ENCODE measurements around the gene AMER2.

Gene AMER2

DNA sequence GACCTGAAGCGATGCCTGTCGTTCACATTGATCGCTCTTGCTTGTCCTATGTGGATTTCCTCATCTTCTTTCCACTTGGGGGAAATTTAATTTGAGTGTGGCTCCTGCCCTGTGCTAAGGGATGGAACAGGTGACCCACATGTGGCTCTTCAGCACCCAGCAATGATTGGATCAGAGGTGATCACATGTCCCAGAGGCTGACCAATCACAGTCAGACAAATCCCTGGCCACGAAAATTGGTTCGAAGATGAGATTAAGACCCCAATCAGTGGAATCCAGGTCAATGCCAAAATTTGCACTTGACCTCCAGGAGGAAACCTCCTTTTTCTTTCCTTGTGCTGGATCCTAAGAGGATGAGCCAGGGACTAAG, 23.7 kb downstream of the AMER2 start:
- DNase-seq, result no peak

DNA sequence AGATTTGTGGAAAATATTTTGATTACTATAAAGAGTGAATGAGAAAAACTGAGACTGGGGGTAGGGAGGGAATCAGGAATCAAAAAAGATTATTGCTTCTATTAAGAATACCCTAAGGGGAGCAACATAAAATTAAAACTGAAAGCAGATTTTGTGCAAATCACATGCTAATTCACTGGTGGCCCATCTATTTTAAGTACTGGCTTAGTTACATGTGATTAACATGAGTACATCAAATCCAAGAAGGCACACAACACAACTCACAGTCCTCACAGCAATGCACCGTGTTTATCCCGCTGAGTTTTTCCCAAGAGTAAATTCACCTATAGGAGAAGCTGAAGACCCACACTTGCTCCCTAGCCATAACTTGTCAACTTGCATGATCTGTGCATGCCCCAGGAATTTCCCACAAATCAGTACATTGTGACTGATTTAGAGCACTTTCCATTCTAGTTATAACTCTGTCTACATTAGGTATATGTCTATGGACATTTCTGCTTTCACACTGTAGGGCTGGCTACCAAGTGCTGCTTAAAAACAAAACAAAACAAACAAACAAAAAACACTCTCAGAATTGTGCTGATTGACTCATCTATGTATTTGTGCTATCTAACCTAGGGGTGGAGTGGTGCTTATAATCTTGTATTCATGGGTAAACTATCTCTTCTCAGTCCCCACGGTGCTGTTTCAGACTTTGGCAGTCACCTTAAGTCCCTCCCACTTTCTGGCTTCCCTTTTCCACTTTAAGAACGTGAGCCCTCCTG, 24.3 kb downstream of the AMER2 start:
- DNase-seq, result no peak

DNA sequence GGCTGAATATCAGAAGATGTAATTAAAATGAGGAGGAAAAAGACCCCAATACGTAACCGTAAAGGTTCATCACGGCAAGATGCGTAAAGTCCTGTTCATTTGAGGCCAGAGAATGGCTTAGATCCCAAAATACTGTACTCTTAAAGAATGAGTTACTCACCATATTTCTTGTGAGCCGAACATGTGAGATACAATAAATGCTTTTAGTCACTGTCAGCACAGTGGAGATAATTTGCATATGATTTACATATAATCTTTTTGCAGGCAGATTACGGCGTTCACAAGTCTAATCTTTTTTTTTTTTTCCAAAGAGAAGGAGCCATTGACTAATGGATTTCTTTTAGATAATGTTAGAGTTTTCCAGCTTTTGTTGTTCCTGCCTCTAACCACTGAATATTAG, 28.4 kb downstream of the AMER2 start:
- no peak for DNase-seq

DNA sequence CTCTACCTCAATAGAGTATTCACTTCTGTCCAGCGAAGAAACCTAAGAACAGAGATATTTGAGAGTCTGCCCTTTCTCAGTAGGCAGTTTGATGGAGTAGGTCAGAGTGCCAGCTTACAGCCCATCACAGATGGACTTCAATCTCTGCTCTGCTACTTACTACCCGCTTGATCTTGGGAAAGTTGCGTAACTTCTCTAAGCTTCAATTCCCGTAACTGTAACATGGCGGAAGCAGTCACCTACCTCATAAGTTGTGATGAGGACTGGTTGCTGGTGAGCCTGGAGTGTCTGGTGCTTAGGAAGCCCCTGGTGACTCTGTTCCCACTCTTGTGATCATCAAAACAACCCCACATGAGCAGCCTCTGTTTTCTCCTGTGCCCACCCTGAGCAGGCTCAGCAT, 31.0 kb downstream of the AMER2 start:
- DNase-seq, result no peak

DNA sequence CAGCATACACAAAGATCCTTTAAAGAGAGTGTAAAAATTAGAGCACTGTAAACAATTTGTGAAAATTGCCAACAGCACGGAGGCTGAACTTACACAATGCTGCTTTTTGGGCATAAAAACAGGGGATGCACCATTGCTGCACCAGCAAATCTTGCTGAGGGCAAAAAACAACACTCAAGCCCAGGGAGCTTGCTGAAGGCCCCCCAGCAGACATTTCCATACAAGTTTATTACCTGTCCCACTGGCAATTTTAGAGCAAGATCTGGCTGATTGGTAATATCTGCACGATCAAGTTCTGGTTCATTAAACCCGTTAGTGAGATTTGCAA, 34.3 kb downstream of the AMER2 start:
- no peak for DNase-seq

DNA sequence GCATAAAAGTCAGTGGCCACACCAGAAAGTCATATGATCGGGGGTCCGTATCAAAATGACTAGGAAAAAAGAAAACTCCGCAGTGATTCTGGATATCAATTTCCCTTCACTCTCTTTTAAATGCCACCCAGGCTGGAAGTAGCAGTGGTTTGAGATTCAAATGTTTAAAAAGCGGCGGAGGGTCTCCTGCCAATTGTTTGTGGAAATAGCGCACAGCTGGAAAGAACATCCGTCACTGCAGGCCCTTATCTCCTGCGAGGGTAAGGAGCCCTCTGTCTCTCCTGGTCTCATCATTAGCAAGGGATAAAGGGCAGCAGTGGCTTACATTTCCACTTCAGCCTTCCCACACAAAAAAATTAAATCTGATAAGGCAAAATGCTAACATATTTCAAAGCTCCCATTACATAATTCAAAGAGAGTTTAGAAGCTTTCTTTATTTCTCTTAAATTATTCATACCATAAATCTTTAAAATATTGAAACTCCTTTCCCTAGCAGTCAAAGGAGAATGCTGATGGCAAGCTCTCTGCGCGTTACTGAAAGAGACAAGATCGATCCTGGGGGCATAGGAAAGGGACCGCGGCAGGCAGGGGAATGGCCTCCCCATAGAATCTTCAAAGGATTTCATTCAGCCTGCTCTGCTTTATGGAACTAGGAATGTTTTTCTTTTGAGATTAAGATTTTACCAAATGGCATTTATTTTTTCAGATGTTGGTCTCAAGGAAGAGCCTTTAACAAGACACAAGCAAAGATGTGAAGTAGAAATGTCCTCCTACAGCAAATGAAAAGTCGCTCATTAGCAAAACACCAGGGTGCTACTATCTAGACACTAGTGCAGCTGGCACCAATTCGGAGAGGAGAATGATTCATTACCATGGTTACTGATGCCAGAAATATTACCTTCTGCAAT, 35.0 kb downstream of the AMER2 start:
- no peak for DNase-seq

DNA sequence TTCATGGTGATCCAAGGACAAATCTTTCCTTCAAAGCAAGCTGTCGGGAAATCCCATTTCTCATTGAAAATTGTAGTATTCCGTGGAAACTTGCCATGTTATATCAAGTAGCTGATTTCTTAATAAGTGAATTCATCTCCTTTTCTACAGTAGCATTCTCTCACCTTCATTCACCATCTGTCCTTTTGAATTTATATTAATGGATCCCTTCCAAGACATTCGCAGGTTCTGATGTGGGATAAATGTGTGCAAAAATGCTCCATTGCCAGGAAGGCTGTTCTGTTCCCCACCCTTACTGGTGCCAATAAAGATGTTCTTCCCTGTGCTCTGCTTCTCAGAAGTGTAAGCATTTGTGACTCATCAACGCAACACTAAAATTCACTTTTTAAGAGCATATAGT, 36.2 kb downstream of the AMER2 start:
- DNase-seq, result no peak

DNA sequence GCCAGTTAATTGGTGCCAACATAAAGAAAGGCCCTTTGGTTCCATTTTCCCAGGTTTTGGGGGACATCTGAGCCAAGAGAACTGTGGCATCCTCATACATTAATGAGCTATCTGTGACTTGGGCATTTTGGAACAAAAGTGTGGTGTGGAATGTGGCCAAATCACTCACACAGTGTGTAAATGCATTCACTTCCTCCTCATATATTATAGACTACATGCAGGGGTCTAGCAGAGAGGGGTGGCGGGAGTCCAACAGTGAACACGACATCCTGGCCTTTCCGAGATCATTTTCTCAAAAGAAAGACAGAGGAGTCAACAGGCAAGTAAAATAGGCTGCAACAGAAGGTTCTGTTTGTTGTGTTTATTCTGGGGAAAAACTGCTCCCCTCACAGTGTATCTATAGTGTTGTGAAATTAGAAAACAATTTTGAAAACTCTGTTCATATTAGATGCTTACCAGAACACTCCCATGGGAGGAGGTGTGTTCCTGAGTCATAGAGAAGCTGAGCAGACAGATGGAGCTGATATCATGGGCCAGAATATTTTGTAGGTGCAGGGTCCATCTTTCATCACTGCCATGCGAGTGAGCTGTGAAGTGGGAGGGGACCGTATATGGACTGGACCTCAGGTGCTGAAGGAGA, 39.2 kb downstream of the AMER2 start:
- DNase-seq, result no peak

DNA sequence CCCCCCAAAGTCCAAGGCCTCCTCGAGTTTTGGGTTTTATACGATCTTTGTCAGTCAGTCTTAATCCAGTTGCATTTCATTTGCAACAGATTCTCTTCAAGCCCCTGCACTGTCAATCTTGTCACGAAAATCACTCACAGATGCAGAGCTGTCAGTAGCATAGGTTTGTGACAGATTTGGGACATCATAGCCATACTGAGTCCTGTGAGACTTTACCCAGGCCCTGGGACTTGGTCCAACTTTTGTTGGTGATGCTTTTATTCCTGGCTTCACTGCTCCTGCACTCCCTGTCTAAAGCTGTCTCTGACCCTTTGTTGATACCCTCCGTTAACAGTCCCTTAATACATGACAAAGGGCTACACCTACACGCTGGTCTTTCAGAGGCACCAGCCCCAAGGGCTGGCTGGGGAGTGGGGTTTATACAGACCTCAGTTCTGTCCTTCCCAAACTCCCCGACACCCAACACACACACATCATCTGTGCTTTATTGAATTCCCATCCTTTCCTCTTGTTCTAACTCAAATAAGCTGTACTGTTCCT, 40.1 kb downstream of the AMER2 start:
- no peak for DNase-seq

DNA sequence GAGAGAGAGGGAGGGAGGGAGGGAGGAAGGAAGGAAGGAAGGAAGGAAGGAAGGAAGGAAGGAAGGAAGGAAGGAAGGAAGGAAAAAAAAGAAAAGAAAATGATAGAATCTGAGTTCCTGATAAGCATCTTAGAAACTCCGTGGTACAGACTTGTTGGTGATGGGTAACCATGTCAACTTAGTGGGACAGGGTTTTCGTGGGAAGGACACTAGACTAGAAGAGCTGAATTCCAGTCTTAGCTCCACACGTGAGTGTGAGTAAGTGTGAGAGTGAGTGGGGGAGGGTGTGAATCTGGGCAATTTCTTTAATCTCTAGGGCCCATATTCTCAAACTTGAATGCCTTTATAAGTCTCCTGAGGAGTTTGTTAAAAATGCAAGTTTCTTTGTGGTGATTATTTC, 41.1 kb downstream of the AMER2 start:
- DNase-seq, result no peak

DNA sequence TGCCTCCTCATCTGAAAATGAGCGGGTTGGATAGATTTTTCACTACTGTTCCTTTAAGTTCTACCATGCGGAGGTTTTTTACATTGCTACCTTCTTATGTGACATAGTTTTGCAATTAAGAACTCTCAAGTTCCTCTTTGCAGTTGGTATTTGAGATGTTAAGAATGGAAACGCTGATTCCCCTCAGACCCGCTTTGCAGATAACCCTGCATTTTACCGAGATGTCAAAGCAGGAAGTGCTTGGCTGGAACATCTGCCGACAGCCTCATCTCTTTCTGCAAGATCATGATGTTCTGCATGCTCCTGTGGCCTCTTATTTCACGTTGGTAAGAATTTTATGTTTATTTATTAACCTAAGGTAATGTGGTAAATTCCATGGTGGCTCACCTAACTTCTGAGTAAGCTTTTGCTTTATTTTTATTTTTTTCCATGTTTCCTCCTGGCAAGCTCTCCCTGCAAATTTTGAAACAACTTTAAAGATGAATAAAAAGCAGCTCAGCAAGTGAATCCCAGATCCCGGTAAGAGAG, 53.6 kb downstream of the AMER2 start:
- DNase-seq, result no peak

DNA sequence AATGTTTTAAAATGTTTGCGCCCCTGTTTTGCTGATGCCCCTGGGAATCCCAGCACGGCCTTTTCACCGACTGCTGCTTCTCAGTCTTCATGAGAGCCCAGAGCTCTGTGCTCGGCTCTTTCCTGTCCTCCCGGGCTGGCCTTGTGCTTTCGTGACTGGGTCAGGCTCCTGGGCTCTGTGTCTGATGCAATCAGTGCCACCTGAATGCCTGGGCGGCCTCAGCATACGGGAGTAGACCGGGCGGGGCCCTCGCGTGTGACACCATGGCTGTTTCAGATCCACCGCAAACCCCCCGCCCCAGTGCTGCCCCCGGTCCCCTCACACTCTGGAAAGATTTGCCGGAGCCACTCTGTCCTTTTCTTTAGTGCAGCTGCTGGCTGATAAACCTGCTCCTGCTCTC, 54.8 kb downstream of the AMER2 start:
- no peak for DNase-seq

DNA sequence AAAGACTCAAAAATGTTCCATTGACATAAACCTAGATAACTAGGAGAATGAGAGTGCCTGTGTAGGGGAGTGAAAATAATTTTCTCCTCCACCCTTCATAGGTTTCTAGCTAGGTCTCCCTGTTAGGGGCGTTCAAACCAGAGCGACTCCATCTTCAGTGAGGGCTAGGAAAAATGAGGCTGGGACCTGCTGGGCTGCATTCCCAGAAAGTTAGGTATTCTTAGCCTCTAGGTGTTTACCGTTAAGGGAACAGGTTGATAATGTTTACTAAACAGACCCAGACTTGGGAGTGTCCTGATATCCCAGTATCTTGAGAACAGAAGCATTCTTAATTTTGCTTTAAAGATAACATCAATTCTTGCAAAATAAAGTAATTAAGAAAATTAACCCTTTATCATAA, 56.0 kb downstream of the AMER2 start:
- no peak for DNase-seq

DNA sequence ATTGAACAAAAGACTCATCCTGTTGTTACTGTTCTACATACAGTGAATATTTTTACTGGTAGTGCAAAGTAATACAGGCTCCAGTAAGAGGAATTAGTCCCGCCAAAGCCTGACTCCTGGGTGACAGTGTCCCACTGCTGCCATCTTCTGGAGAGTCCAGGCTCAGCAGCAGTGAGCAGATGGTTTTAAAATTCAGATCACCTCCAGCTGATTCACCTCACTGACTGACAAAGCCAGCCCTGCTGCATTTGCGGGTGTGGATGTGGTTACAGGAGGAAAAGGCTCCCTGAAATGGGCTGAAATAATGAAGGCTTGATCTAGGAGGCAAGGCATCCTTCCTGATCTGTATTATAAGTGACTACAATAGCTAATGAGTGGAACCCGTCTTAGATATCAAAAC, 57.9 kb downstream of the AMER2 start:
- DNase-seq, result peak; percentile 89

DNA sequence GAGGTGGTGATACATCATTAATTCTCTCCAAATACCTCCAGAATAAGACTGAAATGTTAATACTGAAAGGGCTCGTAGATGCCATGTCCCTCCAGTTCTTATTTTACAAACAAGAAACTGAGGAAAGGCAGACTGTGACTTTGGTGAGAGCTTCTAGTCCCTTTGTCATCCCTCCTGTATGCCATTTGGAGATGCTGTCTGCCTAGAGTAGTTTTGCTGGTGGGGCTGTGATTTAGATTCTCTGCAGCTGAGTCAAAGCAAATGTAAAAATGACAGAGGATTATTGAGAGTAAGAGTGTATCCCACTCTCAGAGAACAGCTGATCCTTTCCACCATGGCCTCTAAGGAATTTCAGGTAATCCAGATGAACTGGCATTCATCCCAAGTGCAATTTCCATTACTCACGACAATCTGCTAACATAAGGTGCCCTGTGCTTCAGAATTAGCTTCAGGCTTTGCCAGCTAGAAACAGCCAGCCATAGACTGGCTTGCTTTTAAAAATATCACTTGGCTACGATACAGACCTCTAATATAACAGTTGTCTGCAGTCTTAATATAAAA, 59.3 kb downstream of the AMER2 start:
- no peak for DNase-seq

All from DMS53 (cell line).